ENCODE data around the gene SLC17A6. TPM values are rescaled to one million over a fixed set of nuclear protein-coding genes. Genes with fewer than 3 reads are reported as not detected.

The SLC17A6 gene
- total RNA-seq: not detected

DNA sequence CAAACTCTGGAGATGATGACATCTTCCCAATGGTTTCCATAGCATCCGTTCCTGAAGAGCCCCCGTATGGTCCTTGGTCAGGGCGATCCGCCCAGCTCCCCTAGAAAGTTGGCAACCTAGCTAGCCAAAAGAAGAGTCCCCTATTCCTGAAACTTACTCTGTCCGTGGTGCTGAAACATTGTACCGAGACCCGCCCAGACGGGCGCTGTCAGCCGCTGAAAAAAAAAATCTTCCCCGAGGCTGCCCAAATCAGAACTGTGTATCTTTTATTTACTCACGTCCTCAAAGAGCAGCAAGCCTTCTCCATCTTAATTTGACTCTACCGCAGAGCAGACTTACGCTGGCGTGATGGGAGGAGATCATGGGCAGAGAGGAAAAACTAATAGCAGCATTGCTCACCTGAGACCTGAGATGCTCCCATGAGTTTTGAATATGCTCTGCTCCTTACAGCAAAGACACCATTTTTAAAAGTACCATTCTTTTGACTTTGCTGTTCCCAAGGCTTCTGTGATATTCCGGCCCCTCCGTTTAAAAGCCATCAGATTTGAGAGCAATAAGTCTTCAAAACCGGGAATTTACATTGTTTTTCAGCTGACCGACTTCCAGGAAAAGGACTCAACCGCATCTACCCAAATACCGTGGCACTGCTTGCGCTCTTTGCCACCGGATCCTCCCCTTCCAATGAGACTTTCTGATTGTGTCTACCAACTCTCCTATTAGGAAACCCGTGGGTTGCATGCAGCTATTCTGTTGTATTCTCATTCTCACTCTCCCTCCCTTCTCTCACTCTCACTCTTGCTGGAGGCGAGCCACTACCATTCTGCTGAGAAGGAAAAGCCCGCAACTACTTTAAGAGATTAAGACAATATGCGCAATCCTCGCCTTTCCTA is at the start of gene SLC17A6:
SLC17A6 (plus strand) TSS at position 786 of the 890 bp plus-strand sequence. CDS start 153 bp downstream, outside the sequence.
- TF ChIP-seq, protein P1, sequence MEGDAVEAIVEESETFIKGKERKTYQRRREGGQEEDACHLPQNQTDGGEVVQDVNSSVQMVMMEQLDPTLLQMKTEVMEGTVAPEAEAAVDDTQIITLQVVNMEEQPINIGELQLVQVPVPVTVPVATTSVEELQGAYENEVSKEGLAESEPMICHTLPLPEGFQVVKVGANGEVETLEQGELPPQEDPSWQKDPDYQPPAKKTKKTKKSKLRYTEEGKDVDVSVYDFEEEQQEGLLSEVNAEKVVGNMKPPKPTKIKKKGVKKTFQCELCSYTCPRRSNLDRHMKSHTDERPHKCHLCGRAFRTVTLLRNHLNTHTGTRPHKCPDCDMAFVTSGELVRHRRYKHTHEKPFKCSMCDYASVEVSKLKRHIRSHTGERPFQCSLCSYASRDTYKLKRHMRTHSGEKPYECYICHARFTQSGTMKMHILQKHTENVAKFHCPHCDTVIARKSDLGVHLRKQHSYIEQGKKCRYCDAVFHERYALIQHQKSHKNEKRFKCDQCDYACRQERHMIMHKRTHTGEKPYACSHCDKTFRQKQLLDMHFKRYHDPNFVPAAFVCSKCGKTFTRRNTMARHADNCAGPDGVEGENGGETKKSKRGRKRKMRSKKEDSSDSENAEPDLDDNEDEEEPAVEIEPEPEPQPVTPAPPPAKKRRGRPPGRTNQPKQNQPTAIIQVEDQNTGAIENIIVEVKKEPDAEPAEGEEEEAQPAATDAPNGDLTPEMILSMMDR (IDR thresholded peaks at IDR 0.05): no peak
- TF ChIP-seq POLR2A (IDR thresholded peaks at IDR 0.05): no peak
- no peak for TF ChIP-seq POLR2AphosphoS5 (IDR thresholded peaks at IDR 0.05; ENCODE audit: insufficient read depth in 1 of 2, low read depth in 1 of 2)
- no peaks in the 10 kb centered on the region for H3K27me3 ChIP-seq
- no peaks in the 10 kb centered on the region for H3K9me3 ChIP-seq
- intact Hi-C loops (cut with DNase I): no loop called here
- no peaks in the 10 kb centered on the region for H3K4me1 ChIP-seq
- H3K4me3 ChIP-seq: no peak within 1 kb of the TSS
- no peak for DNase-seq (ENCODE audit: extremely low spot score in 2 of 2)
- H3K27ac ChIP-seq: no peak within 1 kb of the TSS
- H3K36me3 ChIP-seq: no peaks in the 10 kb centered on the region

DNA sequence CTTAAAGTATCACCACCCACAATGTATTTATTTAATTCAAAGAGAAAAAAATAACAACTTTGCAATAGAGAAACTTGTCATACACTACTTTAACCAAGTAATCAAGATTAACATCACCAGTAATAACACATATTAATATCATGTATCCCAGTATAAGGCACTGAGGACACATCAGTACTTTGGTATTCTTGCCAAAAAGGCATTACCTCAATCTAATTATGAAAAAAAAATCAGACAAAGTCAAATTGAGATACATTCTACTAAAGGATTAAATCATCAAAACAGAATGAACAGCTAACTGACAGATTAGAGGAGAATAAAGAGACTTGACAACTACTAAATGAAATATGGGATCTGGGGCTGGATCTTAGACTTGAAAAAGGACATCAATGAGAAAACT is 35.8 kb upstream of the SLC17A6 start:
- TF ChIP-seq POLR2AphosphoS5 (IDR thresholded peaks at IDR 0.05; ENCODE audit: insufficient read depth in 1 of 2, low read depth in 1 of 2): no peak
- TF ChIP-seq, protein P1 (IDR thresholded peaks at IDR 0.05): no peak
- TF ChIP-seq POLR2A (IDR thresholded peaks at IDR 0.05): no peak
- H3K4me1 ChIP-seq: no peaks in the 10 kb centered on the region
- no peak overlapping the region for H3K27ac ChIP-seq
- DNase-seq (ENCODE audit: extremely low spot score in 2 of 2): no peak
- no peaks in the 10 kb centered on the region for H3K36me3 ChIP-seq
- no peaks in the 10 kb centered on the region for H3K9me3 ChIP-seq
- no peaks in the 10 kb centered on the region for H3K27me3 ChIP-seq
- no peak overlapping the region for H3K4me3 ChIP-seq
- intact Hi-C loops (cut with DNase I): loop anchor here (10.0 kb wide), 1 partner anchor 1658 kb away; no protein-coding TSS in a partner anchor

DNA sequence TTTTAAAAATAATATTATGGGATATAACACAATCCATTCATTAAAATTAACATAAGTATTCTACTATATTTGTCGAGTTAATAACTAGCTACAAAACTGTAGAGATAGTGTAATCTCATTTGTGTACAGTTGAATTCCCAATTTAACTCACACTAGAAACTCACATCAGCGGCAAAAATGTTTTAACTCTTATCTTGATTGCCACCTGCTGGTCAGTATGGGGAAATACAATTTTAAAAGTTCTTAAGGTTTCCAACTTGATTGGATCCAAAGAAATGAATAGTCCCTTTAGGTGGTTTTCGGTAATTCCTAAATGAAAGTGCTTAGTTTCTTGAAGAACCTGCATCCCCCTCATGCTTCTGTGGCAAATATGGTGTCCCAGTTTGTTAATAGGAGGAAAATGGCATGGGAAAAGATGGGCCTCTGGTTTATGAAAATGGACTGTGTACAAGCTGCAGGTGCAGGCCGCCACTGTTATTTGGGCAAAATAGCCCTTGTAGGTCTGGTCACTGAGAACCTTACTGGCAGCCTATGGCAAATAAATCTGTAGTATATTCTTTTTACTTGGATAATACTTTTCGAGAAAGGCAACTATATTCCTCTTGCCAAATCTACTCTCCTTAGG is 33.7 kb upstream of the SLC17A6 start:
- no peaks in the 10 kb centered on the region for H3K27me3 ChIP-seq
- H3K4me3 ChIP-seq: no peak overlapping the region
- no peaks in the 10 kb centered on the region for H3K36me3 ChIP-seq
- intact Hi-C loops (cut with DNase I): loop anchor here (10.0 kb wide), 1 partner anchor 1660 kb away; no protein-coding TSS in a partner anchor
- no peaks in the 10 kb centered on the region for H3K4me1 ChIP-seq
- TF ChIP-seq, protein P1 (IDR thresholded peaks at IDR 0.05): peak; percentile 19 to 59 (median 30)
- no peak for TF ChIP-seq POLR2A (IDR thresholded peaks at IDR 0.05)
- no peak overlapping the region for H3K27ac ChIP-seq
- no peak for DNase-seq (ENCODE audit: extremely low spot score in 2 of 2)
- H3K9me3 ChIP-seq: no peaks in the 10 kb centered on the region

DNA sequence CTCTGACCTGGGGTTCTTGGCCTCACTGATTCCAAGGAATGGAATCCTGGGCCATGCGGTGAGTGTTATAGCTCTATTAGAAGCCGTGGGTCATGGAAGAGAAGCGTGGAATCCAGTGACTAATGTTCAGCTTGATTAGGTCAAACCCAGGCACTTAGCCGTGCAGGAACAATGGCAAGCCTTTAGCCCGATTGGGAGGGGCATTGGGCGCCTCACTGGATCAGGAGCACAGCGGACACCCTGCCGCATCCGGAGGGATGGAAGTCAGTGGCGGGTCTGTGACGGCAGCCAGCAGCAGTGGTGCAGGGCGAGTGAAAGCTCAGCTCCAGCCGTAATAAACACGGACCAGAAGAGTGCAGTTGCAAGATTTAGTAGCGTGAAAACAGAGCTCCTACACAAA is 20.5 kb upstream of the SLC17A6 start:
- no peaks in the 10 kb centered on the region for H3K9me3 ChIP-seq
- no peaks in the 10 kb centered on the region for H3K36me3 ChIP-seq
- no peaks in the 10 kb centered on the region for H3K4me1 ChIP-seq
- H3K4me3 ChIP-seq: no peak overlapping the region
- DNase-seq (ENCODE audit: extremely low spot score in 2 of 2): no peak
- TF ChIP-seq POLR2A (IDR thresholded peaks at IDR 0.05): no peak
- TF ChIP-seq POLR2AphosphoS5 (IDR thresholded peaks at IDR 0.05; ENCODE audit: insufficient read depth in 1 of 2, low read depth in 1 of 2): no peak
- TF ChIP-seq, protein P1 (IDR thresholded peaks at IDR 0.05): no peak
- no peak overlapping the region for H3K27ac ChIP-seq
- H3K27me3 ChIP-seq: no peaks in the 10 kb centered on the region
- intact Hi-C loops (cut with DNase I): no loop called here

DNA sequence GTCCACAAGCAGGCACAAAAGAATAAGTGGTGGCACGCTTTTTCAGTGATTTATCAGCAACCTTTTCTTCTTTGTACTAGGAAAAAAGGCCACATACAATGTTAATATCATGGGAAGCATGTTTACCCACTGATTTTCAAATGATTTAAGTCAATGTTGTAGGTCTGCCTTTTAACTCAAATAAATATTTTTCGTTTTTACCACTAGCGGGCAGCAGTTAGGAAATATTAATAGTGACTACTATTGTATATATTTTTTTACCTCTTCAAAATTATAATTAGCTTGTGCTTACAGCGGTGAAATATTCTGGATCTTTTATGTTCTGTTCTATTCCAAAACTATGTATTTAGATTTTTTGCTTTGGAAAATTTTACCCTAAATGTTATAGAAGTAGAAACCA is 6.4 kb upstream of the SLC17A6 start:
- H3K27ac ChIP-seq: no peak overlapping the region
- no peaks in the 10 kb centered on the region for H3K4me1 ChIP-seq
- H3K9me3 ChIP-seq: no peaks in the 10 kb centered on the region
- intact Hi-C loops (cut with DNase I): no loop called here
- no peaks in the 10 kb centered on the region for H3K36me3 ChIP-seq
- no peaks in the 10 kb centered on the region for H3K27me3 ChIP-seq
- DNase-seq (ENCODE audit: extremely low spot score in 2 of 2): no peak
- no peak overlapping the region for H3K4me3 ChIP-seq
- TF ChIP-seq, protein P1 (IDR thresholded peaks at IDR 0.05): no peak
- TF ChIP-seq POLR2A (IDR thresholded peaks at IDR 0.05) (no peak), POLR2AphosphoS5 (IDR thresholded peaks at IDR 0.05; ENCODE audit: insufficient read depth in 1 of 2, low read depth in 1 of 2) (no peak)

Data from vagina (tissue), 2 donors.